ENCODE results near the gene AMER2.

DNA sequence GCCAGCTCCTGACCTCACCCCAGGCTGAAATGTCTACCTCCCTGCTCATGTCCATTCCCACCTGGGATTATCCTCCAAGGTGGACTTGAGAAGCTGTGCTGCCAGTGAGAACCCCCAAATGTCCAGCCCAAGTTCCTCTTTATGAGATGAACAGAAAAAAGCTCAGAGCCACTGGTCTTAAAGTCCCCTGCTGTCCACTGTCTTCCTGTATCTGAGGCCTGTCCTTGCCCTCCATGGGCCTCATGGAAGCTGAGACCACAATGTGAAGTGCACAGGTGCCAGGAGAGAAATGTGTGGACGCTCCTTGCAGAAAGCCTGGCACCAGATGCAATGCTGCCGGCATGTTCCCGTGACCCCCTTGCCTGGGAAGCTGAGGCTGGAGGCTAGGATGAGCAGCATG, 3.3 kb upstream of the AMER2 start:
- TF ChIP-seq NFIC (IDR thresholded peaks at IDR 0.05; ENCODE audit: borderline replicate concordance) (no peak), SMC3 (IDR thresholded peaks at IDR 0.05; ENCODE audit: low read depth, low read length) (no peak), EZH2phosphoT487 (IDR thresholded peaks at IDR 0.05; ENCODE audit: borderline replicate concordance, low read depth) (no peak), SIN3A (IDR thresholded peaks at IDR 0.05; ENCODE audit: borderline replicate concordance, low read depth, low read length) (no peak), TAF1 (IDR thresholded peaks at IDR 0.05; ENCODE audit: borderline replicate concordance, low read depth, low read length) (no peak), RAD21 (IDR thresholded peaks at IDR 0.05; ENCODE audit: low read length) (no peak)
- TF ChIP-seq, protein P1, sequence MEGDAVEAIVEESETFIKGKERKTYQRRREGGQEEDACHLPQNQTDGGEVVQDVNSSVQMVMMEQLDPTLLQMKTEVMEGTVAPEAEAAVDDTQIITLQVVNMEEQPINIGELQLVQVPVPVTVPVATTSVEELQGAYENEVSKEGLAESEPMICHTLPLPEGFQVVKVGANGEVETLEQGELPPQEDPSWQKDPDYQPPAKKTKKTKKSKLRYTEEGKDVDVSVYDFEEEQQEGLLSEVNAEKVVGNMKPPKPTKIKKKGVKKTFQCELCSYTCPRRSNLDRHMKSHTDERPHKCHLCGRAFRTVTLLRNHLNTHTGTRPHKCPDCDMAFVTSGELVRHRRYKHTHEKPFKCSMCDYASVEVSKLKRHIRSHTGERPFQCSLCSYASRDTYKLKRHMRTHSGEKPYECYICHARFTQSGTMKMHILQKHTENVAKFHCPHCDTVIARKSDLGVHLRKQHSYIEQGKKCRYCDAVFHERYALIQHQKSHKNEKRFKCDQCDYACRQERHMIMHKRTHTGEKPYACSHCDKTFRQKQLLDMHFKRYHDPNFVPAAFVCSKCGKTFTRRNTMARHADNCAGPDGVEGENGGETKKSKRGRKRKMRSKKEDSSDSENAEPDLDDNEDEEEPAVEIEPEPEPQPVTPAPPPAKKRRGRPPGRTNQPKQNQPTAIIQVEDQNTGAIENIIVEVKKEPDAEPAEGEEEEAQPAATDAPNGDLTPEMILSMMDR (IDR thresholded peaks at IDR 0.05): no peak
- TF ChIP-seq, protein P2, sequence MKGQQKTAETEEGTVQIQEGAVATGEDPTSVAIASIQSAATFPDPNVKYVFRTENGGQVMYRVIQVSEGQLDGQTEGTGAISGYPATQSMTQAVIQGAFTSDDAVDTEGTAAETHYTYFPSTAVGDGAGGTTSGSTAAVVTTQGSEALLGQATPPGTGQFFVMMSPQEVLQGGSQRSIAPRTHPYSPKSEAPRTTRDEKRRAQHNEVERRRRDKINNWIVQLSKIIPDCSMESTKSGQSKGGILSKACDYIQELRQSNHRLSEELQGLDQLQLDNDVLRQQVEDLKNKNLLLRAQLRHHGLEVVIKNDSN (IDR thresholded peaks at IDR 0.05; ENCODE audit: borderline replicate concordance, low read depth): no peak
- TF ChIP-seq, protein P3, sequence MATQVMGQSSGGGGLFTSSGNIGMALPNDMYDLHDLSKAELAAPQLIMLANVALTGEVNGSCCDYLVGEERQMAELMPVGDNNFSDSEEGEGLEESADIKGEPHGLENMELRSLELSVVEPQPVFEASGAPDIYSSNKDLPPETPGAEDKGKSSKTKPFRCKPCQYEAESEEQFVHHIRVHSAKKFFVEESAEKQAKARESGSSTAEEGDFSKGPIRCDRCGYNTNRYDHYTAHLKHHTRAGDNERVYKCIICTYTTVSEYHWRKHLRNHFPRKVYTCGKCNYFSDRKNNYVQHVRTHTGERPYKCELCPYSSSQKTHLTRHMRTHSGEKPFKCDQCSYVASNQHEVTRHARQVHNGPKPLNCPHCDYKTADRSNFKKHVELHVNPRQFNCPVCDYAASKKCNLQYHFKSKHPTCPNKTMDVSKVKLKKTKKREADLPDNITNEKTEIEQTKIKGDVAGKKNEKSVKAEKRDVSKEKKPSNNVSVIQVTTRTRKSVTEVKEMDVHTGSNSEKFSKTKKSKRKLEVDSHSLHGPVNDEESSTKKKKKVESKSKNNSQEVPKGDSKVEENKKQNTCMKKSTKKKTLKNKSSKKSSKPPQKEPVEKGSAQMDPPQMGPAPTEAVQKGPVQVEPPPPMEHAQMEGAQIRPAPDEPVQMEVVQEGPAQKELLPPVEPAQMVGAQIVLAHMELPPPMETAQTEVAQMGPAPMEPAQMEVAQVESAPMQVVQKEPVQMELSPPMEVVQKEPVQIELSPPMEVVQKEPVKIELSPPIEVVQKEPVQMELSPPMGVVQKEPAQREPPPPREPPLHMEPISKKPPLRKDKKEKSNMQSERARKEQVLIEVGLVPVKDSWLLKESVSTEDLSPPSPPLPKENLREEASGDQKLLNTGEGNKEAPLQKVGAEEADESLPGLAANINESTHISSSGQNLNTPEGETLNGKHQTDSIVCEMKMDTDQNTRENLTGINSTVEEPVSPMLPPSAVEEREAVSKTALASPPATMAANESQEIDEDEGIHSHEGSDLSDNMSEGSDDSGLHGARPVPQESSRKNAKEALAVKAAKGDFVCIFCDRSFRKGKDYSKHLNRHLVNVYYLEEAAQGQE (IDR thresholded peaks at IDR 0.05; ENCODE audit: low read depth, low read length): no peak
- TF ChIP-seq, protein P4, sequence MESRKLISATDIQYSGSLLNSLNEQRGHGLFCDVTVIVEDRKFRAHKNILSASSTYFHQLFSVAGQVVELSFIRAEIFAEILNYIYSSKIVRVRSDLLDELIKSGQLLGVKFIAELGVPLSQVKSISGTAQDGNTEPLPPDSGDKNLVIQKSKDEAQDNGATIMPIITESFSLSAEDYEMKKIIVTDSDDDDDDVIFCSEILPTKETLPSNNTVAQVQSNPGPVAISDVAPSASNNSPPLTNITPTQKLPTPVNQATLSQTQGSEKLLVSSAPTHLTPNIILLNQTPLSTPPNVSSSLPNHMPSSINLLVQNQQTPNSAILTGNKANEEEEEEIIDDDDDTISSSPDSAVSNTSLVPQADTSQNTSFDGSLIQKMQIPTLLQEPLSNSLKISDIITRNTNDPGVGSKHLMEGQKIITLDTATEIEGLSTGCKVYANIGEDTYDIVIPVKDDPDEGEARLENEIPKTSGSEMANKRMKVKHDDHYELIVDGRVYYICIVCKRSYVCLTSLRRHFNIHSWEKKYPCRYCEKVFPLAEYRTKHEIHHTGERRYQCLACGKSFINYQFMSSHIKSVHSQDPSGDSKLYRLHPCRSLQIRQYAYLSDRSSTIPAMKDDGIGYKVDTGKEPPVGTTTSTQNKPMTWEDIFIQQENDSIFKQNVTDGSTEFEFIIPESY (IDR thresholded peaks at IDR 0.05; ENCODE audit: borderline replicate concordance, low read depth): no peak
